UCSD-AML1 (cell line): ENCODE measurements around the gene SLC26A9.

Source experiments
- DNase-seq: peaks from one replicate; lab custom pipeline; 2025; ENCODE audit not compliant: unreplicated experiment; lab: John Stamatoyannopoulos, UW

Gene SLC26A9, protein sequence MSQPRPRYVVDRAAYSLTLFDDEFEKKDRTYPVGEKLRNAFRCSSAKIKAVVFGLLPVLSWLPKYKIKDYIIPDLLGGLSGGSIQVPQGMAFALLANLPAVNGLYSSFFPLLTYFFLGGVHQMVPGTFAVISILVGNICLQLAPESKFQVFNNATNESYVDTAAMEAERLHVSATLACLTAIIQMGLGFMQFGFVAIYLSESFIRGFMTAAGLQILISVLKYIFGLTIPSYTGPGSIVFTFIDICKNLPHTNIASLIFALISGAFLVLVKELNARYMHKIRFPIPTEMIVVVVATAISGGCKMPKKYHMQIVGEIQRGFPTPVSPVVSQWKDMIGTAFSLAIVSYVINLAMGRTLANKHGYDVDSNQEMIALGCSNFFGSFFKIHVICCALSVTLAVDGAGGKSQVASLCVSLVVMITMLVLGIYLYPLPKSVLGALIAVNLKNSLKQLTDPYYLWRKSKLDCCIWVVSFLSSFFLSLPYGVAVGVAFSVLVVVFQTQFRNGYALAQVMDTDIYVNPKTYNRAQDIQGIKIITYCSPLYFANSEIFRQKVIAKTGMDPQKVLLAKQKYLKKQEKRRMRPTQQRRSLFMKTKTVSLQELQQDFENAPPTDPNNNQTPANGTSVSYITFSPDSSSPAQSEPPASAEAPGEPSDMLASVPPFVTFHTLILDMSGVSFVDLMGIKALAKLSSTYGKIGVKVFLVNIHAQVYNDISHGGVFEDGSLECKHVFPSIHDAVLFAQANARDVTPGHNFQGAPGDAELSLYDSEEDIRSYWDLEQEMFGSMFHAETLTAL

DNA sequence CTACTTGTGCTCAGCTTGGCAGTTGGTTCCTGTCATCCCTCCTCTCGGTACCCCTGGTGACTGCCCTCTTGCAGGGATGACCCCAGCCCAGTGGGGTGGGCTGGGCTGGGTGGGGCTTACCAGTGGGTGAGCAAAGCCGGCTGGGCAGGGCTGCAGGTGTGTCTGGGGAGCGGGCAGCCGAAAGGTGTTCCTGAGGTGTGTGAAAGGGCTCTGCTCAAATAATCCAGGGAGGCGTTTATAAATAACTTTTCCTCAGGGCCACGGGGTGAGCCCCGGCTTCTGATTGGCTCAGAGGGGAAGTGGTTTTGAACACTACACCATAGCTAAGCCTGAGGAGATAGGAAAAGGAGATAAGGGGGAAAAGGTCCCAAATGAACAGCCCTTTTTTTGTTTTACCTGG, at the start of gene SLC26A9:
TSS of gene SLC26A9 (minus strand) at position 212 of the 400 bp plus-strand sequence. CDS start 7,636 bp downstream, outside the sequence.
- no peak for DNase-seq

DNA sequence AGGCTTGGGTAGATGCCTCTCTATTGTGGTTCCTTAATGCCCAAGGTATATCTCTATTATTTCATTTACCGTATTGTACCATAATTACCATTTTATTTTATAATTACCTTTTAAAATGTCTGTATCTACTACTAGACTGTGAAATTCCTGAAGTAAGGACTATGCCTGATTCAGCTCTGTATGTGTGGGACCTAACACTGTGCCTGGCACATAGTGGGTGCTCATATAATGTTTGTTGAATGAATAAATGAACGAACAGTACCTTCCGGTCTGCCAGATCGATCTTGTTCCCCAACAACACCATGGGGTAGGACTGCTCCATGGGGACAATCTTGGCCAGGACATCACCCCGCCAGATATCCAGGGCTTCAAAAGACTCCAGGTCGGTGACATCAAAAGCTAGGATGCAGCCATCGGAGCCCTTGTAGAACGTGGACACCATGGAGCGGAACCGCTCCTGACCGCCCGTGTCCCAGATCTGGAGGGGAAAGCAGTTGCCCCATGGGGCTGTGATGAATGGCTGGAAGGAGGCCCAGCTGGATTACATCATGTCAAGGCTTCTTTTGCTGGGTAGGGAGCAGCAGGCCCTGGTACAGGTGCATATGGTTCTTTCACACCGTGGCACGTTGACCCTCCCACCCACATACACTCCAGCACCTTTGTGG, 49.1 kb upstream of the SLC26A9 start:
- DNase-seq: no peak

DNA sequence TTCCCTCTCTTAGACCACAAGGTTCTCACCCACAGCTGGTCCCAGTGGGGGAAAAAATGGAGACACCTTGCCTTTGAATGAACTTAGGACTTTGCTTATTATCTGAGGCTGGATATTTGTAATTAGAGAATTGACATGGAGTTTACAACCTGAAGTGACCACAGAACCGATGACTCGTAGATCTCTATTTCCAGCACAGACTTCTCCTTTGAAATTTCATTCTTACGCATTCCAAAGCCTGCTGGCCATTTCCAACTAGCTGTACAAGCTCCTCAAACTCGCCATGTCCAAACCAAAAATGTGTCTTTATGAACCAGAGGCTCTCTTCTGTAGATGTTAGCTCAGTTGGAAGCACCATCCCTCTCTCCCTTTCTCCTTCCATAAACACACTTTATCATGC, 48.0 kb upstream of the SLC26A9 start:
- DNase-seq: no peak

DNA sequence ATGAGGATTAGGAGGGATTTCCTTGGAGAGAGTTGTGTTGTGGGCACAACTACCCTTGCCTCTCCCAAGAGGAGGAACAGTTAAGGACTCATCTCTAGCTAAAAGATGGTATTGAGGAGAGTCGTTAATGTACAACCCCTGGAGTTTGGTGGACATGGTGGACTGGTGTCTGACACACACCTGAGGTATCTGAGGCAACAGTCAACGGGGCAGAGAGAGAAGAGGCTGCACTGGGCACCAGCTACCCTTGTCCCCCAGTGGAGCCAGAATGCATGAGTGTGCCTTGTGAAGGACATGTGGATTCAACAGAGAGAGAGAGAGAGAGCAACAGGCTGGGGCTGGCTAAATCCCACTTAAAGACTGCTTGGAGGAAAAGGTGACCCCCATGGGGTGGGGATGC, 47.0 kb upstream of the SLC26A9 start:
- DNase-seq: no peak

DNA sequence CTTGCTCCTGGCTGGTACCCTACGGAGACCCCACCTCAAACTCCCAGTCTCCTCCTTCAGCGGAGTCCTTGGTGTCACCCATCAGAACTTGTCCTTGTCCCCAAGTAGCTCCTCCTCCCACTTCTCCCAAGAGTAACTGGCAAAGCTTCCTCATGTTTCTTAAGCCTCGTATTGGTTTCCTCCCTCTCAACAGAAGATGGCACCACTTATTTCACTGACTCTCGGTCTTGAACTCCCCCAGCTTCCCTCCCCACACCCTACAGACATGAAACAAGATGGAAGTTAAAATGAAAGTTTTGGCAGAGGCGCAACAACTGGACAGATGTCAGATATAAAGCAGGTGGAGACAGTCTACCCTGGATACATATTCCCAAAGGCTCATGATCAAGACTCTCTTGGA, 46.5 kb upstream of the SLC26A9 start:
- no peak for DNase-seq

DNA sequence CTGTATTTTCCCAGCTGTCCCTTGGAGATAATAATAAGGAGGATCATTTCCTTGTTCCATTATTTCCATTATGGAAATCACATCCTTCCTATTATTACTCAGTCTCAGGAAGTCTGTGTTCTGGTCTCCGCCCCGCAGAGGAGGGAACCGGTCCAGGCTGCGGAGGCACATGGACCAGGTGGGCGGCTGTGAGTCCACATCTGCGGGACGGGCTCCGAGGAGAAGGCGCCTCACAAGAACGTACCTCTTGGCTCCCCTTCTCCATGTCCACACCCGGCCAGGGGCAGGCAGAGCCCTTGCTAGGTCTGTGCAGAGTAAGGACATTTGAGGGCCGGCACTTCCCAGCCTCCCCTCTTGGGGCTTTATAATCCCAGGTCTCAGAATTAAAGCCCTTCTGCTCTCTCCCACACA, 45.3 kb upstream of the SLC26A9 start:
- DNase-seq: no peak

DNA sequence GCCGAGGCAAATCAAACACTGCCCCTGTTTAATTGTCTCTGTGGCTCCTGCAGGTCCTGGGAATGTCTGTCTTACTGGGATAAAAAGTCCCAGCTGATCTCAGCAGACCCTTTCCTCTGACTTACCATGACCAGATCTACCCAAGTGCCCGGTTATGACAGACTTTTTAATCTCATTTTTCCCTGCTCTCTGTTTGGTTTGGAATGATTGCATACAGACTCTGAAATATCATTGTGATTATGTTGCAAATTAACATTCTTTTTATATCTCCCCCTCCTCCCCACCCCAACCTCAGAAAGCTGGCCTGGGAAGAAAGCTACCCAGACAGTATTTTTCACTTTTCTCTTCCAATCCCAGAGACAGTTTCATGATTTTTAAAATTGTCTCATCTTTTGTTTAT, 43.6 kb upstream of the SLC26A9 start:
- DNase-seq: no peak

DNA sequence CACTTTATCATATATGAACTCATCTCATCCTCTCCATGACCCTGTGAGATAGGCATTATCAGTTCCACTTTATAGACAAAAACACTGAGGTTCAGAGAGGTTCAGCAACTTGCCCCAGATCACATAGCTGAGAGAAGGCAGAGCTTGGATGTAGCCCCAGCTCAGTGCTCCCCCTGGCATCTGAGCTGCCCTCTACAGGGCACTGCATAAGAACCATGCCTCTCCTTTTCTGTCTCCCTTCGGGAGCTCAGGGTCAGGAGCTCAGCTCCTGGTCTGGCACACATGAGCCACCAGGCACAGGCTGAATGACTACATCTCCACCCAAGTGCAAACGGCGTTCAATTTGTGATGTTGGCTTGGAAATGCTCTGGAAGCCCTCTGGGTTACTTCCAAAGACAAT, 43.0 kb upstream of the SLC26A9 start:
- DNase-seq: no peak

DNA sequence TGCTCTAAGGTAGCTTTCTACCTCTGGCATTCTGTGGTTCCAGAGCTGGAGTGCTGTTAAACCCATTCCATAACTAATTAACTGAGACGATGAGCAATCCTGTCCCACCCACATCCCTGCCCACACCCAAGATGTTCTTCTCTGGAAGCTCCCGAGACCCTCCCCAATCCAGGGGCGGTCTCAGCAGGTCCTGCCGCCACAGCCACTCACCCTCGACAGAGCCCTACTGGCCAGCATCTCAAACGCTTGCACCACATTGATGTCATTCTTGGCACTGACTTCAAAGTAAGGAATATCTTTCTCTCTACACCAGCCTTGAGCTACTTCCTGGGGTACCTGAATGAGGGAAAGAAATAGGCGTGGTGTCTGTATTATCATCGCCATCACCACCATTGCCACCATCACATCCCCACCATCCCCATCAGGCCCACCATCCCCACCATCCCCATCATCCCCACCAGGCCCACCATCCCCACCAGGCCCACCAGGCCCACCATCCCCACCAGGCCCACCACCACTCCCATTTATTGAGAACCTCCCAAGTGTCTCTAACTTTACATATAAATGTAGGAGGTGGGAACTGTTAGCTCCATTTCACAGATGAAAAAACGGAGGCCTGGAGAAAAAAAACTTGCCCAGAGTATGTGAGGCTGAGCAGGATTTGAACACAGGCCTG, 42.2 kb upstream of the SLC26A9 start:
- no peak for DNase-seq

DNA sequence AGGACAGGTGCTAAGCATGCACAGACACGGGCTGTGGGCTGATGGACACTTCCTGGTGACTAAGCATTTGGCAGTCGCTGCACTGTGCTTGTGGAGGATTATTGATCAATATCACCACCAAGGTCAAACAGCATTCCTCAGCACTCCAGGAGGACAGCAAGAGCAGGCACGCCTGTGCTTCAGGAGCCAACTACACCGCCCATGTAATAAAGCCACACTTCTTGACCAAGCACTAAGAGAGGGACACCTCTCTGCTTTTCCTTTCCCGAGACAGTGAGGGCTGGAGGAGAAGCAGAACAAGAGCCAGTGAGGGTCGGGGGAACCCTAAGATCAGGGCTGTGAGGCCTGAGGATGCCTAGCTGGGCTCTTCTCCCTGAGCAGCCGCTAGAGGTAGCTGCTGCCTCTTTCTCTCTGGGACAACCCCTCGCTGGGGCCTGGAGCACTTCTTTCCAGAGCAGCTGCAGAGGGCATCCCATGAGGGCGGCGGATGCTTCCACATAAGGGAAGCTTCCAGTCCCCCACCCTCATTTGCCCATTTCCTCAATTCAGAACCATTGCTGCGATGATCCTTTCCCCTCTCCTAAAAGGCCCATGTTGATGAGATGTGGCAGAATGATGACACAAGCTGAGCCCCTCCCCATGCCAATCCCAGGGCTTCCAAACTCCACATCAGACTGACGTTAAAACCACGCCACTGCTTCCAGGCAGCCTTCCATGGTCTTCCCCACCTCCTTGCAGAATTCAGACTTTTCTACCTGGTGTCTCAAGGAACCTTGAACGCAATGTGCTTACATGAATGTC, 40.9 kb upstream of the SLC26A9 start:
- DNase-seq: peak; percentile 73

DNA sequence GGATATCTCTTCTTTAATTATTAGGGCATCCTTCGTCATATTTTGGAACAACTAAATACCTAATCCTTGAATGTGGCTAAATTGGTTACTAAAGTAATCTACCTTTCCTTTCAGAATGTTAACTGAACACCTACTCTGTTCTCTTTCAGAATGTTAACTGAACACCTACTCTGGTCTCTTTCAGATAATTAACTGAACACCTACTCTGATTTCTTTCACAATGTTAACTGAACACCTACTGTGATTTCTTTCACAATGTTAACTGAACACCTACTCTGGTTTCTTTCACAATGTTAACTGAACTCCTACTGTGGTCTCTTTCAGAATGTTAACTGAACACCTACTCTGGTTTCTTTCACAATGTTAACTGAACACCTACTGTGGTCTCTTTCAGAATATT, 38.0 kb upstream of the SLC26A9 start:
- DNase-seq: no peak

DNA sequence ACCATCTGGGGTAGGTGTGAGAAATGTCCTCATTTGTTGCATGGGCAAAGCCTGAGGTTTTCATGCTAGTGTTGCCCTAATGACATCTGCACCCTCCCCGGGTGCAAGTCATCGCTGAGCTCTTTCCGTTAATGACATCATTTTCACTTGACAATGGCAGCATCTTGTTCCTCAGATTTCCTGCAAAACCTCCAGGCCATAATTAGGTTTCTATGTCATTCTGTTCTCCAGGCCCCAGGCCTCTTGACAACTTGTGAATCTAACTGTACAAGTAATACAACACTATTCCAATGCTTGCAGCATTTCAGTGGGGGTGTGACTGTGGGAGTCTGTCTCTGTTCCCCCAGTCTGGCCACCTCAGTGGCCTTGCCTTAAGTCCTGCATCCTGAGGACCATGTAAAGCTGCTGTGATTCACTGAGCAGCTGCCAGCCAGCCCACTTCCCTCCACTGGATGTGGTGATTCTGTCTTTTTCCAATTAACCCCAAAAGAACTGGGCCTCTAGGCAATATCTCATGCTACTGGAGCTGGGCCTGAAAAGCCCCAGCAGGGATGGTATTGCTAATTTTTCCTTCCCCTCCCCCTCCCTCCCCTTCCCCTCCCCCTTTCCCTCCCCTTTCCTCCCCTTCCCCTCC, 37.1 kb upstream of the SLC26A9 start:
- no peak for DNase-seq

DNA sequence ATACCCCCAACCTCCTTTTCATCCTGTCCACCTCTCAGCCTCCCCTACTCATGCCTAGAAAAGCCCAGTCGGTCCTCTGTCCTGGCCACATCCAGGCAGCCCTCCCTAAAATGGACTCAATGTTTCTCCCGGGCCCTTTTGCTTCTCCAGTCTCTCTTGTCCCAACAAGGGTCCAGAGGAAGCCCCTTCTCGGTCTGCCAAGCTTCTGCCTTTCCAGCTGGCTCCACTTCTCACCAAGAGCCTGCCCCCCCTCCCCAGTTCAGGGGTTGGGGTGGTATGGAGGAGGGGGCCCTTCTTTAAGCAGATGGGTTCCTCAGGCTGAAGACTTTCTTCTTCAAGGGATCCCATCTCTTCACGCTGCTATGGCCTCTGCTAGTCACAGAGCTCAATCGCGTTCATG, 36.0 kb upstream of the SLC26A9 start:
- no peak for DNase-seq

DNA sequence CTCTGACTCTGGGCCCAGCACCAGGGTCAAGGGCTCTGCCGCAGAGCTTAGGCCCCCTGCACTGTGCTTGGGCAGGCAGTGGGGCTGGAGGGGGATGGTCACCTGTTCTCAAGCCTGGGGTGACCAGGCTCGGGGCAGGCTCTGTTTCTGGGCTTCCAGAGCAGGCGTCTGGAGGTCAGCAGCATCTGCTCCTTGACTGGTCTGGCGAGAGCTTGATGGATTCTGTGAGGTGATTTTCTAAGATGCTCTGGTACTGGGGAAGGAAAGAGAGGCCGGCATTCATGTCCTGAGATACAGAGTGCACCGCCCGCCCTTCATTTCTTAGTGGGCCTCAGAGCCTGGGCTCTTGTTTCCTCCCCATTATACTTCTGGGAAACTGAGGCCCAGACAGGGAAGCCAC, 35.4 kb upstream of the SLC26A9 start:
- DNase-seq: no peak

DNA sequence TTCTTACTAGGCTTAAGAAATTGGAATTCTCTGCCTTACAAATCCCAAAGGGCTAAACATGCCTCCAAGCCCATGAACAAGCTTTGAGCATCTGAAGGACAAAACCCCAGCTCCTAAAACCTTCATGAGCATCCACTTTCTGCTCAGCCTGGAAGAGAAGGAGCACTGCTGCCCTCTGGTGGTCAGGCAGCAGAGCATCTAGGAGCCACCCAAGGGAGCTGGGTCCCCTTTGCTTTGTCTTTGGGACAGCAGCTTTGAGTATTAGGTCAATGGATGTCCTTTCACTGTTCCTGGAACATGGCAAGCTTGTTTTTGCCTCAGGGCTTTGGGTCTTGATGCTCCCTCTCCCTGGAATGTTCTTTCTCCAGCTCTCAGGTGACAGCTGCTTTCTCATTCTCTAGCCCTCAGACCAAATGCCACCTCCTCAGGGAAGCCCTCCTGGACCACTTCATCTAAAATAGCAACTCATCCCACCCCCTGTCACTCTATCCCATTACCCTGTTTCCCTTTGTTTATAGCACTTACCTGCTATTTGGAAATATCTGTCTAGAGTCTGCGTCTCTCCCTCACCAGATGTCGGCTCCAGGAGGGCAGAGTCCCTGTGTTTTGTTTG, 34.3 kb upstream of the SLC26A9 start:
- peak; percentile 64 for DNase-seq

DNA sequence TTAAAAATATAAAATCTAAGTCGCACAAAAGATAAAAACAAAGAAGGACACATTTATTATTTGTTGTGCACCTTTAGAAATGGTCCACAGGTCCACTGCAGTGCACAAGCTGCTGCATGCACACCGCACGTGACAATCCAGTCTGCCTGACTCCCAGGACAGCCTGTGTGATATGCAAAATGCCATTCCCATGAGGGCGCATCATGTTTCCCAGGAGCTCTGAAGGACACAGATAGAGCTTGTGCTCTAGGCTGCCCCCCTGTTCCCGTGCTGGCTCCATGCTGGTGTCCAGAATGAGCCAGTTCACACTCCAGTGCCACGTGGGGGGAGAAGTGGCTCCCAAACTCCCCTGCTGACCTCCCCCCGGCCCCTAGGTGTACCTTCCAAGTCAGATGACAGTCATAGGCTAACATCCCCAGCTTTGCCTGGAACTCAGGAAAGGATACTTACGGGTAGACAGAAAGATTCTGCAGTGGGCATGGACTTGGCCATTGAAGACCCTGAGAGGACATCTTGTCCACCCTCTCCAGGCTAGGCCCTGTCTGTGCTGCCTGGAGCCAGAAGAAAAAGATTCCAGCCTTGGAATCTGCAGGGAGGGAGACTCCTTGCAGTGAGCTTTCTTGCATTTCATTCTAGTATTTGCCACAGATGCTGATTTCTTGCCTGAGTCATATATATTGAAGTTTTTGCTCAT, 33.6 kb upstream of the SLC26A9 start:
- no peak for DNase-seq

DNA sequence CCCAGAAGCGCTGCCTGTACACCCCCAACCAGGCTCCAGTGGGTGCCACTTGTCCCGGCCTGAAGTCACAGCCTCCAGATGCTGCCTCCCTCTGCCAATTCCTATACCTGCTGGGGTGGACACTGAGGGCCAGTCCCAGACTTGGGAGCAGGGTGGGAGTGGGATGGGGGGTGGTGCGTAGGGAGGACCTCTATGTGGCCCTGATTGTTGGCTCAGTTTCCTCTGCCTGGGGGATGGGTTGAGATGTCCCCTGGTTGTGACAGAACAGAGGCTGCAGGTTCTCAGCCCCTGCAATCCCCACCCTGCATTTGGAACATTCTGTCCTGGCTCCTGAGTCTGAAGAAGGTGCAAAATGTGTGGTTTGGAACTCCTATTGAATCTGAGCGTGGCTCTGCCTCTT, 32.8 kb upstream of the SLC26A9 start:
- DNase-seq: no peak

DNA sequence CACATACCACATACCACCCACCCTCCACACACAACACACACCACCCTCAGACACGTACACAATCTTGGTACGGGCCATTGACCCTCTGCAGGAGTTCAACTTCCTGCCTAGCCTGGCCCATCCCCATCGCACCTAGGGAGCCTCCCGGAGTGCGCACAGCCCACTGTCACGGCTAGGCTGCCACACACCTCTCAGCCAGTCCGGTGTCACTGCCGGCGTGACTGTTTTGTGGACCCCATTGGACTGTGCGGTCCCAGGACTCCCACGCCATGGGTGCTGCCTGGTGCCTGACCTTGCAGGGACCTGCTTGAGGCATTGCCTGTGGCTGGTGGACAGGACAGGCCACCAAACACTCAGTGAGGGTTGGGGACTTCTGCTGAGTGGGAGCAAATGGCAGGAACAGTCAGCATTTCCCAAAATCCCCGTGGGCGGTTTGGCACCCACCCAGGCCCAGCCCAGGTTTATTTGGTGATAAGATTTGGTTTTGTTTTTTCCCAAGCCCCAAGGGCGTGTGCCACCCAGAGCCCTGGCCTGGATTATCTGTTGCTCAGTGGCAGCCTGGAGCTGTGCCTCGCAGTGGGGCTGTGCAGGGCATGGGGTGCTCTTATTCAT, 32.2 kb upstream of the SLC26A9 start:
- no peak for DNase-seq

DNA sequence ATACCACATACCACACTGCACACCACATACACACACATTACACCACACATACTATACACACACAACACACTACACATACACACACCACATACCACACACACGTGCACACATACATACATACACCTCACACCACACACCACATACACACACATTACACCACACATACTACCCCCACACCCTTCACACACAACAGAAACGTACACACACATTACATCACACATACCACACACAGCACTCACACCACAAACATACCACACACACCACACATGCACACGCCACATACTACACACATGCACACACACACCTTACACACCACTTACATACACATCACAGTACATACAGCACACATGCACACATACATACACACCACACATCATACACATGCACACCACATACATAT, 31.5 kb upstream of the SLC26A9 start:
- DNase-seq: no peak
